IPS DF 19.7 (cell line): ENCODE data around the gene MAPK1IP1L.
"Not testable (repeated sequence)": the region's sequence is repeated elsewhere in the genome, so short reads cannot be mapped to it uniquely, and the experiment has no call there.

ENCODE experiments used
- DNase-seq: peaks from one replicate; pipeline ENCODE4 v3.0.0-alpha.2; 2013; ENCODE audit warnings: low read depth, low spot score

The MAPK1IP1L gene

GRCh38 chr14:55051423-55052268 lies at the start of gene MAPK1IP1L:
Gene MAPK1IP1L, plus strand, starts transcription at chr14:55051647. Its CDS starts 10,037 bp downstream, at chr14:55061684.
- peak; percentile 72 for DNase-seq

GRCh38 chr14:55005071-55005470 lies 46.4 kb upstream of the MAPK1IP1L start:
- DNase-seq: no peak

GRCh38 chr14:55015006-55015405 lies 36.4 kb upstream of the MAPK1IP1L start:
- DNase-seq: no peak

- no peak for DNase-seq
These were observed 31.4 kb upstream of the MAPK1IP1L start for GRCh38 chr14:55019968-55020554.

GRCh38 chr14:55024365-55024764 lies 27.1 kb upstream of the MAPK1IP1L start:
- DNase-seq: not testable (repeated sequence)

GRCh38 chr14:55025948-55026347 lies 25.5 kb upstream of the MAPK1IP1L start:
- no peak for DNase-seq

- no peak for DNase-seq
These were observed 25.0 kb upstream of the MAPK1IP1L start for GRCh38 chr14:55026441-55026792.

- DNase-seq: peak; percentile 83
These were observed 24.5 kb upstream of the MAPK1IP1L start, which contains the start of the genes SOCS4 and WDHD1 for GRCh38 chr14:55026793-55027561. Gene SOCS4, plus strand, starts transcription at chr14:55027236. Its CDS starts 15,806 bp downstream, at chr14:55043042. Gene WDHD1, minus strand, starts transcription at chr14:55027099. Its CDS starts 312 bp downstream, at chr14:55026787.

GRCh38 chr14:55028066-55028465 lies 23.4 kb upstream of the MAPK1IP1L start:
- DNase-seq: no peak

GRCh38 chr14:55028476-55028875 lies 23.0 kb upstream of the MAPK1IP1L start:
- DNase-seq: no peak

GRCh38 chr14:55031190-55031589 lies 20.3 kb upstream of the MAPK1IP1L start:
- DNase-seq: no peak

GRCh38 chr14:55037995-55038394 lies 13.5 kb upstream of the MAPK1IP1L start:
- not testable (repeated sequence) for DNase-seq

- no peak for DNase-seq
These were observed 12.7 kb upstream of the MAPK1IP1L start for GRCh38 chr14:55038708-55039107.

GRCh38 chr14:55043528-55043927 lies 7.9 kb upstream of the MAPK1IP1L start:
- no peak for DNase-seq

GRCh38 chr14:55045087-55045486 lies 6.4 kb upstream of the MAPK1IP1L start:
- no peak for DNase-seq

- no peak for DNase-seq
These were observed 4.0 kb upstream of the MAPK1IP1L start for GRCh38 chr14:55047301-55048053.

- no peak for DNase-seq
These were observed 2.5 kb upstream of the MAPK1IP1L start for GRCh38 chr14:55048900-55049436.

- no peak for DNase-seq
These were observed 353 bp upstream of the MAPK1IP1L start for GRCh38 chr14:55051165-55051422.

GRCh38 chr14:55052269-55052930 lies 953 bp downstream of the MAPK1IP1L start:
- DNase-seq: no peak

- DNase-seq: no peak
These were observed 1.6 kb downstream of the MAPK1IP1L start for GRCh38 chr14:55053018-55053417.

- no peak for DNase-seq
These were observed 2.1 kb downstream of the MAPK1IP1L start for GRCh38 chr14:55053500-55053899.
